Stimulated activated CD8-positive, alpha-beta memory T cell treated with anti-CD3 and anti-CD28 coated beads, Interleukin-12 subunit alpha, Interleukin-12 subunit beta, amount 100 ng/mL, for 4 hours (primary cell): ENCODE data around the gene ZNF613.
"Not testable (repeated sequence)": the region's sequence is repeated elsewhere in the genome, so short reads cannot be mapped to it uniquely, and the experiment has no call there.

Experiments
- DNase-seq: peaks from one replicate; pipeline ENCODE4 v3.0.0-alpha.2; 2020; ENCODE audit warnings: low read depth

Gene ZNF613

GRCh38 chr19:51926784-51927741, at the start of gene ZNF613:
Gene ZNF613, plus strand, starts transcription at chr19:51927472. Its CDS starts 8,749 bp downstream, at chr19:51936221.
- DNase-seq, result peak; percentile 71

GRCh38 chr19:51882518-51882917, 44.8 kb upstream of the ZNF613 start:
- no peak for DNase-seq

GRCh38 chr19:51884713-51885112, 42.6 kb upstream of the ZNF613 start:
- no peak for DNase-seq

- DNase-seq, result peak; percentile 39
Observed at GRCh38 chr19:51887522-51888498, 39.5 kb upstream of the ZNF613 start, which contains the start of gene ZNF577. Gene ZNF577, minus strand, starts transcription at chr19:51887951. Its CDS starts 7,569 bp downstream, at chr19:51880382.

- no peak for DNase-seq
Observed at GRCh38 chr19:51889934-51890333, 37.3 kb upstream of the ZNF613 start.

GRCh38 chr19:51891193-51891747, 36.0 kb upstream of the ZNF613 start:
- DNase-seq, result no peak

- DNase-seq, result no peak
Observed at GRCh38 chr19:51901860-51902259, 25.4 kb upstream of the ZNF613 start.

- DNase-seq, result no peak
Observed at GRCh38 chr19:51903192-51903591, 24.1 kb upstream of the ZNF613 start.

- DNase-seq, result peak; percentile 59
Observed at GRCh38 chr19:51904331-51905165, 22.7 kb upstream of the ZNF613 start, which contains the start of gene ZNF649. Gene ZNF649, minus strand, starts transcription at chr19:51905017. Its CDS starts 4,910 bp downstream, at chr19:51900107.

- no peak for DNase-seq
Observed at GRCh38 chr19:51905206-51905605, 22.1 kb upstream of the ZNF613 start.

- DNase-seq, result not testable (repeated sequence)
Observed at GRCh38 chr19:51905639-51906038, 21.6 kb upstream of the ZNF613 start.

GRCh38 chr19:51906108-51906507, 21.2 kb upstream of the ZNF613 start:
- not testable (repeated sequence) for DNase-seq

GRCh38 chr19:51907981-51908380, 19.3 kb upstream of the ZNF613 start:
- not testable (repeated sequence) for DNase-seq

- no peak for DNase-seq
Observed at GRCh38 chr19:51915324-51915867, 11.9 kb upstream of the ZNF613 start.

GRCh38 chr19:51916167-51916566, 11.1 kb upstream of the ZNF613 start:
- no peak for DNase-seq

GRCh38 chr19:51919606-51920005, 7.7 kb upstream of the ZNF613 start:
- DNase-seq, result no peak

GRCh38 chr19:51921949-51922348, 5.3 kb upstream of the ZNF613 start:
- no peak for DNase-seq

- DNase-seq, result no peak
Observed at GRCh38 chr19:51926426-51926783, 867 bp upstream of the ZNF613 start.

- no peak for DNase-seq
Observed at GRCh38 chr19:51927859-51928258, 587 bp downstream of the ZNF613 start.

GRCh38 chr19:51931921-51932320, 4.6 kb downstream of the ZNF613 start:
- no peak for DNase-seq

GRCh38 chr19:51938936-51939335, 11.7 kb downstream of the ZNF613 start:
- no peak for DNase-seq
